ENCODE data around the gene SYNE4.

Gene SYNE4

GRCh38 chr19:35955881-35956634 is 52.6 kb downstream of the SYNE4 start:
- no peak overlapping the region for H3K4me3 Mint-ChIP-seq
- H3K27me3 Mint-ChIP-seq, result peaks cover 14% of the 10 kb centered on the region

More at GRCh38 chr19:35955881-35956634, 52.6 kb downstream of the SYNE4 start:
- Mint-ChIP-seq H3K9me3 (peaks cover 0 to 5% of the 10 kb centered on the region in 2 donors), H3K27ac (no peak overlapping the region), H3K4me1 (peaks cover 70% of the 10 kb centered on the region)
- ATAC-seq (no peak), DNase-seq (no peak)

Measured in stimulated activated naive CD8-positive, alpha-beta T cell treated with anti-CD3 and anti-CD28 coated beads, Interleukin-15, amount 100 ng/mL, for 72 hours (primary cell).